OCI-LY1 (cell line): ENCODE results near the gene PLEKHG4.

Experiments
- CTCF ChIP-seq: fragments of 200-600 bp; sonication (generic), shearing (Covaris generic); IDR thresholded peaks from 2 replicates; pipeline ENCODE4 v1.5.1; 2017; ENCODE audit warnings: mild to moderate bottlenecking, antibody characterized with exemption, low read length, moderate library complexity, mixed read lengths
- EZH2 ChIP-seq: fragments of 200-600 bp; sonication (generic), shearing (Covaris generic); IDR thresholded peaks from 2 replicates; pipeline ENCODE4 v1.8.0; 2017; ENCODE audit warnings: borderline replicate concordance, mixed run types, mild to moderate bottlenecking, antibody characterized with exemption, low read length, moderate library complexity, mixed read lengths

DNA sequence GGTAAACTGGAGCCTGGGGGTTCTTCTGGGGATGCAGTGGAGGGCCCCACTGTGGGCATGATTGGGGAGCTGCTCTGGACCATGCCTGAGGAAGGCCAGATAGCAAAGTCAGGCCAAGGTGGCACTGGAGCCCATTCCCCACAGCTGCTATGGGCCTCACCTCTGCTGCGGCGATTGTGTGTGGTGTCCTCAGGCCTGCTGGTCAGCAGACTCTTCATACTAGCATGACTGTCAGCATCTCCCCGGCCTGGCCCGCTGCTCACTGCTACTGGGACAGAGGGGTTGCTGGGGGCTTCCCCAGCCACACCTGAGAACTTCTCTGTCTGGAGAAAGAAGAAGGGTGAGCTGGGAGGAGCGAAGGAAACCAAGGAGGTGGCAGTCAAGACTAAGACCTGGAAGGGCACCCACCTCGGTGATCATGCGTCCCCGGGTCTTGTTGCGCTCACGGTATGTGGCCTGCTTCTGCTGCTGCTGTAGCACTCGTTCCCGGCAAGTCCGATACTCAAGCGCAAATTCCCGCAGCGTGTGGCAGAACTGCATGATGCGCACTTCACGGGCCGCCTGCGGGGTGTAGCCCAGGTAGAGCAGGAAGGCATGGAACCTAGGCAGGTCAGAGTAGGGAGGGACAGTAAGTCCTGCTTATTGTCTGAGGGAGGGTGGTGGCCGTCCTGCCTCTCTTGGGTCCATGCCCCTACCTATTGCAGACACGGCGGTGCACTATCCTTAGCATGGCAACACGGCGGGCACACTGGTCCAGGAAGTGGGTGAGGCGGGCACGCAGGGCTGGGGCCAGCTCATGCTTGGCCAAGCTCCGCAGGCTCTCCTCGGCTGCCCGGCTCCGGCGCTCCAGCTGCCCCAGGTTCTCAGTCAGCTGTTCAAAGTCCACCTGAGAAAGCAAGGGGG lies 49.2 kb upstream of the PLEKHG4 start:
- TF ChIP-seq CTCF (no peak), EZH2 (no peak)
